GM12872 (cell line): ENCODE results near the gene ZNF222.

ENCODE experiments used
- TF ChIP-seq, protein P1 (sequence below): IDR thresholded peaks from 3 replicates; pipeline ENCODE4 v1.5.1; 2011; ENCODE audit warnings: low read depth, mild to moderate bottlenecking, low read length, moderate library complexity; ENCODE audit not compliant: insufficient read depth

ZNF222 gene

DNA sequence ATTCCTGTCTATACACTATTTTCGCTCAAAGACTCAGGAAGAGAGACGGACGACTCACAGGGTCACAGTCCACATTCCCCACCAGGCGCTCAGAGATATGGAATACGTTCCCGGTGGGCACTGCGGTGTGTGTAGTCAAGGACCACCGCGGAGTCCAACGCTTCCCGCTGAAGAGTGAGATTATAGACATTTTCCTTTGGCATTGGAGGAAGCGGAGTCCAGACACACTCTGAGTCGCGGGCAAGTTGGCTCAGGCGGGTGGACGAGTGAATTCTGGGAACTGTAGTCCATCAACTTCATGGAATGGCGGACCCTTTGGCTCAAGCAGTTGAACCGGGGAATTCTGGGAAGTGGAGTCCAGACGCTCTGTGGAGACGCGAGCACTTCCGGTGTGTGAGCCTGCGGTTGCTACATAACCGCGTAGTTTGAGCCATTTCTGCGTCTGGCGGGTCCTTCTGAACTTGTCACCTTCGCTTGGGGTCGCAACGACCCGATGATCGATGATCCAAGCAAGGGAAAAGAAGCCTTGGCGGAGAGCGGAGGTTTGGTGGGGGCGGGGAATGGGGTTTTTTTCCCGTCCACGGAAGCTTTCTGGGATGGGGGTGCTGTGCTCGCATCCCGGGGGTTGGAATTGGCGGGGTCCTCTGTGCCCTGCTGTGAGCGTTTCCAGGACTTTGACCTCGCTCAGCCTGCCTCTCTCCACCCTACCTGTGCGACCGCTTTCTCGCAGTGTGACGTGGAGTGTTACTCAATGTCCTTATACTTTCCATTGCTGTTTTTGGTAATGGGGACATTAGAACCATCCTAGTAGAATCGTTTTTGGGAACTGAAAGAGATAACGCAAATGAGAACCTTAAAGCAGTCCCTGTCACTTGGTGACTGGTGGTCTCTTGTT, 22.4 kb upstream of the ZNF222 start, which contains the start of gene ZNF230:
Gene ZNF230, plus strand, starts transcription at position 392 of the 895 bp plus-strand sequence. CDS start 4,122 bp downstream, outside the sequence.
- TF ChIP-seq, protein P1, sequence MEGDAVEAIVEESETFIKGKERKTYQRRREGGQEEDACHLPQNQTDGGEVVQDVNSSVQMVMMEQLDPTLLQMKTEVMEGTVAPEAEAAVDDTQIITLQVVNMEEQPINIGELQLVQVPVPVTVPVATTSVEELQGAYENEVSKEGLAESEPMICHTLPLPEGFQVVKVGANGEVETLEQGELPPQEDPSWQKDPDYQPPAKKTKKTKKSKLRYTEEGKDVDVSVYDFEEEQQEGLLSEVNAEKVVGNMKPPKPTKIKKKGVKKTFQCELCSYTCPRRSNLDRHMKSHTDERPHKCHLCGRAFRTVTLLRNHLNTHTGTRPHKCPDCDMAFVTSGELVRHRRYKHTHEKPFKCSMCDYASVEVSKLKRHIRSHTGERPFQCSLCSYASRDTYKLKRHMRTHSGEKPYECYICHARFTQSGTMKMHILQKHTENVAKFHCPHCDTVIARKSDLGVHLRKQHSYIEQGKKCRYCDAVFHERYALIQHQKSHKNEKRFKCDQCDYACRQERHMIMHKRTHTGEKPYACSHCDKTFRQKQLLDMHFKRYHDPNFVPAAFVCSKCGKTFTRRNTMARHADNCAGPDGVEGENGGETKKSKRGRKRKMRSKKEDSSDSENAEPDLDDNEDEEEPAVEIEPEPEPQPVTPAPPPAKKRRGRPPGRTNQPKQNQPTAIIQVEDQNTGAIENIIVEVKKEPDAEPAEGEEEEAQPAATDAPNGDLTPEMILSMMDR = no peak

DNA sequence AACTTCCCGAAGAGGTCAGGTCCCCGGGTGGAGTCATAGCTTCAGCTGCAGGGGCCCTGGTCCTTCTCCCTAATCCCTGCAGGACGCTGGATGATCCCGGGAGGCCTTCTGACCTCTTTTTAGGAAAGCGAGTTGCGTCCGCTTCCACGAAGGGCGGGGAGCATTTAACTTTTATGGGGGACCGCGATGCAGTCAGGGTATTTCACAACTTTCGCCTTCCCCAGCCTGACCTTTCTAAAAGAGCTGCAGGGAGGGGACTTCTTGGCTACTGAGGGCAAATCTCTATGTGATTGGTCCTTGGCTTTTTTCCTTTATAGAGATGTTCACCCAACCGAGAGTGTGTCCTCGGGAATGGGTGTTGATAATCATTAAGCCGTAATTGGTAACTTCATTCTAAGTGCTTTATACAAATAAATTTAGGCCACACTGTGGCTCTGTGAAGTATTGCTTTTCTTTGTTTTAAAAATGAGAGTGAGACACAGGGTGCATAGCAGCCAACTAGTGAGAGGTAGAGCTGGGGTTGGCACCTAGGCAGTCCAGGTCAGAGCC, 21.6 kb upstream of the ZNF222 start:
- TF ChIP-seq, protein P1 = no peak

DNA sequence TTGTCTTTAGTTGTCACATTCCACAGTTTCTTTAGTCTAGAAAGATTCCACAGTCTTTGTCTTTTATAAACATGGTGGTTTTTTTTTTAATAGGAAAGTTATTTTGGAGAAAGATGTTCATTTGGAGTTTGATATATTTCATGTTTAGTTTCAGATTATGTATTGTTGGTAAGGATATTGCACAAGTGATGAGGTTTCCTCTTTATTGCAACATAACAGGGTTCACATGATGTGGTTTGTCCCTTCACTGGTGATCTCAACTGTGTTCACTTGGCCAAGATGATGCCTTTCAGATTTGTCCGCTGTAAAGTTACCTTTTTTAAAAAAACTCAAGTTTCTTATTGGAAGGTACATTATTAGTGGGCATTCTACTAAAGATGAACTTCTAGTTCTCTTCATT, 19.2 kb upstream of the ZNF222 start:
- TF ChIP-seq, protein P1 = no peak

DNA sequence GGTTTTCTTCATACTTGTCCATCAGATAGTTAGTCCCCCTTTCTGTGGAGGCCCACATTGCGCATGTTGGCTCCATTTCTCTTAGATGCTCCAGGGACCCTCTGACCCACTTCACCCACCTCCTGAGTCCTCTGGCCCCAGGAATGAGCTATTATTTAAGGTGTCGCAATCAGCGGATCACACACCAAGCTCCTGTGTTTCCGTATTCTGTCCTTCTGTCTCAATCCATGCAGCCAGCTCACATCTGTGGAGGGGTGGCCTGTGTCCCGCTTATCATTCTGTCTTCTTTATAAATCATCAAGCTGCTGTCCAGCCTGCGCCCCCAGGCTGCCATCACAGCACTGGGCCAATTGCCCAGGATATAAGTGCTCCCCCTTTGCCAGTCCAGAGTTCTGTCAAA, 17.7 kb upstream of the ZNF222 start:
- TF ChIP-seq, protein P1 = no peak

DNA sequence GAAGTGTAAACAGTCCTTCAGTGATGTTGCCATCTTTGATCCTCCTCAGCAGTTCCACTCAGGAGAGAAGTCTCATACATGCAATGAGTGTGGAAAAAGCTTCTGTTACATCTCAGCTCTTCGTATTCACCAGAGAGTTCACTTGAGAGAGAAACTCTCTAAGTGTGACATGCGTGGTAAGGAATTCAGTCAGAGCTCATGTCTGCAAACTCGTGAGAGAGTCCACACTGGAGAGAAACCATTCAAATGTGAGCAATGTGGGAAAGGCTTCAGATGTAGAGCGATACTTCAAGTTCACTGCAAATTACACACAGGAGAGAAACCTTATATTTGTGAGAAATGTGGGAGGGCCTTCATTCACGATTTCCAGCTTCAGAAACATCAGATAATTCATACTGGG, 14.7 kb upstream of the ZNF222 start:
- TF ChIP-seq, protein P1 = no peak

DNA sequence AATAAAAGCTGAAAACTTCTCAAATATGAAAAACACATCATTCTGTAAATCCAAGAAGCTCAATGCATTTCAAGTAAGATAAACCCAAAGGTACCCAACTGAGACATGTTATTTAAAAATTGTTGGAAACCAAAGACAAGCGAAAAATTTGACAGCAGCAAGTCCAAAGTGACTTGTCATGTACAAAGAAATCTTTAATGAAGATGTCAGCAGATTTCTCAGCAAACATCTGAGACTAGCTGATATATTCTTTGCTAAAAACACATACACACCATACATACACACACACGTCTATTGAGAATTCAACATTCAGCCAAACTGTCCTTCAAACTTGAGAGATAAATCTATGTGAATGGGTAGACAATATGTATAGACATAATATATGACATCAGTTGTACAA, 5.7 kb upstream of the ZNF222 start:
- TF ChIP-seq, protein P1 = no peak

DNA sequence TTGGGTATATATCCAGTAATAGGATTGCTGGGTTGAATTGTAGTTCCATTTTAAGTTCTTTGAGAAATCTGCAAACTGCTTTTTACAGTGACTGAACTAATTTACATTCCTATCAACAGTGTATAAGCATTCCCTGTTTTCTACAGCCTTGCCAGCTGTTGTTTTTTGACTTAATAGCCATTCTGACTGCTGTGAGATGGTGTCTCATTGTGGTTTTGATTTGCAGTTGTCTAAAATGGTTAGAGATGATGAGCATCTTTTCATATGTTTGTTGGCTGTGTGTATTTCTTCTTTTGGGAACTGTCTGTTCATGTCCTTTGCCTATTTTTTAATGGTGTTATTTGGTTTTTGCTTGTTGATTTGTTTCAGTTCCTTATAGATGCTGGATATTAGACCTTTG, 4.0 kb upstream of the ZNF222 start:
- TF ChIP-seq, protein P1 = no peak
